GM13976 (cell line): ENCODE results near the gene BANF2.

ENCODE experiments used
- DNase-seq: peaks from one replicate; pipeline ENCODE4 v3.0.0; 2012; ENCODE audit warnings: low spot score
- CTCF ChIP-seq: IDR thresholded peaks from 2 replicates; pipeline ENCODE4 v1.5.1; 2012; ENCODE audit warnings: borderline replicate concordance, mild to moderate bottlenecking; ENCODE audit not compliant: insufficient read depth; ENCODE audit errors: extremely low read depth, missing control alignments, control extremely low read depth
- in situ Hi-C: fragments of 300-500 bp; cut with MboI; formaldehyde crosslinking; loops from one replicate; pipeline ENCODE4 v1.12.0; 2022; ENCODE audit warnings: low sequenced_read_pairs, mixed read lengths, inconsistent platforms; ENCODE audit not compliant: unreplicated experiment

Gene BANF2

GRCh38 chr20:17664025-17664633 lies 35.6 kb upstream of the BANF2 start:
- in situ Hi-C loops: no loop called here
- TF ChIP-seq CTCF: no peak
- DNase-seq: peak; percentile 19

- DNase-seq: no peak
- in situ Hi-C loops: no loop called here
- TF ChIP-seq CTCF: no peak
These were observed 34.0 kb upstream of the BANF2 start for GRCh38 chr20:17665756-17666155.

- DNase-seq: no peak
- no peak for TF ChIP-seq CTCF
These were observed 33.3 kb upstream of the BANF2 start for GRCh38 chr20:17666481-17666880.

GRCh38 chr20:17667445-17667844 lies 32.3 kb upstream of the BANF2 start:
- no peak for TF ChIP-seq CTCF
- in situ Hi-C loops: no loop called here

More at GRCh38 chr20:17666481-17666880, 33.3 kb upstream of the BANF2 start:
- in situ Hi-C loops: no loop called here

GRCh38 chr20:17668432-17668831 lies 31.3 kb upstream of the BANF2 start:
- no peak for TF ChIP-seq CTCF
- in situ Hi-C loops: no loop called here
- DNase-seq: no peak

More at GRCh38 chr20:17667445-17667844, 32.3 kb upstream of the BANF2 start:
- no peak for DNase-seq

- no peak for TF ChIP-seq CTCF
- no peak for DNase-seq
- in situ Hi-C loops: no loop called here
These were observed 30.3 kb upstream of the BANF2 start for GRCh38 chr20:17669306-17669931.
